Glomerular visceral epithelial cell (primary cell): ENCODE results near the gene VANGL2.

ENCODE experiments used
- DNase-seq: peaks from one replicate; pipeline ENCODE4 v3.0.0-alpha.2; 2016; ENCODE audit errors: extremely low spot score

Gene VANGL2

GRCh38 chr1:160405331-160405877, 5.0 kb downstream of the VANGL2 start:
- no peak for DNase-seq

DNA sequence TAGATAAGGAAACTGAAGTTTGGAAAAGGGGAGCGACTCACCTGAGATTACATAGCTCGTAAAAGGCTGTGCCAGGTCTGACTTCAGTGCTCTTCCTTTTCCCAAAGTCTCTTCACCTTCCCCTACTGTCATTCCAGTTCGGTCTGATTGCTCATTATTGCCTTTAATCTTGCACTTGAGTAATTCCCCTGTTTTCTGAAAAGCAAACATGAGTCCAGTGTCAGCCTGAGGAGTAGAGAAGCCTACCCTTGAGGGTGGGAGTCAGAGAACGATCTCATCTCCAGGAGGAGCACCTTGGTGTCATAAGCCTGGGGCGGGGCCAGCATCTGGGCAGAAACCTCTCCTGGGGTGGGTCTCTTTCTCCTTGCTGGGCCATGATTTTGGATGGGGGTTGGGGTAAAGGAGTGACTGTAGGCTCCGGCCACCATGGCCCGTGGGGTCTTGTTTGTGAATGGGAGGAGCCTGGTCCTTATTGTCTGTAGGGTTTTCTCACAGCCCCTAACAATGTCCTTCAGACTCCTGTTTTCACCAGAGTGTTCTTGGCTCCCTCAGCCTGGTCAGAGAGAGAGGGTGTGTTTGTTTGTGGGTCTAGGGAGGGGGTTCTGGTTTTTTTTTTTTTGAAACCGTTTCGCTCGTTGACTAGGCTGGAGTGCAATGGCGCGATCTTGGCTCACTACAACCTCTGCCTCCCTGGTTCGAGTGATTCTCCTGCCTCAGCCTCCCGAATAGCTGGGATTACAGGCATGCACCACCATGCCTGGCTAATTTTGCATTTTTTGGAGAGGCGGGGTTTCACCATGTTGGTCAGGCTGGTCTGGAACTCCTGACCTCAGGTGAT, 6.0 kb downstream of the VANGL2 start:
- no peak for DNase-seq

DNA sequence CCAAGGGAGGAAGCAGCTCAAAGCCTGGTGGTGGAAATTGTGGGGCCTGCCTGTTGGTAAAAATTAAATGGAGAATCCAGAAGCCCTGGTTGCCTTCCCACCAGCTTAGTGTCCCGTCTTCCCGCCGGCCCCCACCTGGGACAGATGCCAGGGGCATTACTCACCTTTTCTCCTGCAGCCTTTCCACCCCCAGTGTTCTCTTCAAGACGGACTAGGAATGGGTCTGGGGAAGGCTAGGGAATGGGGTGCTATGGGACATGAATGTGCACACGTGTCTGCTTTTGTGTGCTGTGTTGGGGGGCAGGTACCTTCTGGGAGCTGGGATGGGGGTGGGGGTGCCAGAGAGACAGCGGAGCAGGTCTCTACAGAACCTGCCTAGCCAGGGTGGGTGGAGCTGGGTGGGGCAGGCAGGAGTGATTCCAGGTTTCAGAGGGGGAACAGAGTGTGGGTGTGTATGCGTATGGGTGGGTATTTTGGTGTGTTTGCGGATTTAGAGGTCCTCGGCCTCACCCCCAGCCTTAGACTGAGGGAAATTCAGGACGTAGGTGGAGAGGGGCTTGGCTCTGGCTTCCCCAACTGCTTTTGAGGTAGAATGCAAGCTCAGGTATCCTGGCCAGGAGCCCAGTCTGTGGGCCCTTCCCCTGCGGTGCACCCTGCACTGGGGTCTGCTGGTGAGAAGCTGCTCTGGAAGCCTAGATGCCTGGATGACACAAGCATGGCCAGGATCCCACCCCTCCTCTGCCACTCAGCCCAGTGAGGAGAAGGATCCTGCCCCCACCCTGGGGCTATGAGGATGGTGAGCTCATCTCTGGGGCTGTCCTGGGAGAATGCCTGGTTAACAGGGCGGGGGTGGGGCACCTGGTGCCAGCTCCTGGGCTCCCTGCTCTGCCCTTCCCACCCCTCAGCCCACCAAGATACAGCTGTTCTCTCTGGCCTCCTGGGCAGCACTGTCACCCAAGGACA, 7.8 kb downstream of the VANGL2 start:
- DNase-seq, result peak; percentile 86

DNA sequence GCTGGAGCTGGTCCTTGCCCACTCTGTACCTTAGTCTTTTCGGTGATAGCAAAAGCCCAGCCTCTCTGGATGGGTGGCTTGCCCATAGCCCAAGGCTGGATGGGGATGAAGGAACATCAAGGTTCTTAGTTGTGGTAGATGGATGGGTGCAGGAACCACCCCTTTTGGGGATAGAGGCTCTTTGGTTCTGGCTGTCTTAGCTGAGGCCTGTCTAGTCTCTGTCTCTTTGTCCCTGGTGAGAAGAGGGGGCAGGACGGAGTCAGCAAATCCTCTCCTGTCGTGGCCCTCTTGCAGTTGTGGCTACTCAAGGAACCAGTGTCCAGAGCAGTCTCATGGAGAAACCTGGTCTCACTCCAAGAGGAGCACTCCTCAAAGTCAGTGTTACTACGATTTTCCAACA, 8.5 kb downstream of the VANGL2 start:
- DNase-seq, result no peak

GRCh38 chr1:160409486-160409885, 9.1 kb downstream of the VANGL2 start:
- DNase-seq, result no peak

- DNase-seq, result no peak
These were observed 10.1 kb downstream of the VANGL2 start for GRCh38 chr1:160410406-160411005.

- DNase-seq, result no peak
These were observed 11.1 kb downstream of the VANGL2 start for GRCh38 chr1:160411271-160412027.

- no peak for DNase-seq
These were observed 11.6 kb downstream of the VANGL2 start for GRCh38 chr1:160412028-160412362.

GRCh38 chr1:160413716-160414115, 13.4 kb downstream of the VANGL2 start:
- DNase-seq, result no peak

GRCh38 chr1:160414881-160415280, 14.5 kb downstream of the VANGL2 start:
- no peak for DNase-seq

DNA sequence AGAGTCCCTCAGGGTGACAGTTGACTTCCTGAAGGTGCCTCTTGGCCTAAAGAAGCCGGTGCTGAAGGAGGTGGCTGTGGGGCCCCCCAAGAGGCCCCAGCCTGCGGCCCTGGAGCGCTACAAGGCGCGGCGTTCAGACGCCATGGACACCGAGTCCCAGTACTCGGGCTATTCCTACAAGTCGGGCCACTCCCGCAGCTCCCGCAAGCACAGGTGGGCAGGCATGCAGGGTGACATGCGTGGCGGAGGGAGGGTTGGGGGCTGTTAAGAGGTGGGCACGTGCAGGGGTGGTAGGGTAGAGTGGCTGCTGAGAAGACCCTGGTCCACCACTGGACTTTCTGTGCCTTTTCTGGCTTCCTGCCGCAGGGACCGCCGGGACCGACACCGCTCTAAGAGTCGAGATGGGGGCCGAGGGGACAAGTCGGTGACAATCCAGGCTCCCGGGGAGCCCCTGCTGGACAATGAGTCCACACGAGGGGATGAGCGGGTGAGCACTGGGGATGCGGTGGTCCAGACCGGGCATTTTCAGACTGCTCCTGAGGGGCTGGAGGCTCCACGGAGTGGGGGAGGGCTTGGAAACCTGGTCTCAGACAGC, 15.4 kb downstream of the VANGL2 start:
- no peak for DNase-seq

DNA sequence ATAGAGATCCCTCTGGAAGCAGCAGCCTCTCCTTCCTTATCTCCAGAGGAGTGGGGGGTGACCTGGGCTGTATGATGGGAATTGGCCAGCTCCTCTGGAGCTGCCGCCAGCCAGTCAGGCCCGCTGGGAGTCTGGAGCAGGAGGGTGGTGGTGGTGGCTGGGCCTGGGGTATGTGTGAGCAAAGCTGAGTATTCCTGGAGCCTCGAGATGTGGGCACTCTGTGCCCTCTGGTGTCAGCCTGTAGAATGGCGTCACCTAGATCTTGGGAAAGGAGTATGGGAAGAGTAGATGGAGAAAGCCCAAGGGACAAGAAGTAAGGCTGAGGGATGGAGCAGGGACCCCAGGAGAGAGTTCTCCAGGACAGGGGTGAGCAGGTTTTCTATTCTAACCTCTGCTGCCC, 16.0 kb downstream of the VANGL2 start:
- peak; percentile 65 for DNase-seq

- DNase-seq, result no peak
These were observed 18.1 kb downstream of the VANGL2 start for GRCh38 chr1:160418483-160418882.

DNA sequence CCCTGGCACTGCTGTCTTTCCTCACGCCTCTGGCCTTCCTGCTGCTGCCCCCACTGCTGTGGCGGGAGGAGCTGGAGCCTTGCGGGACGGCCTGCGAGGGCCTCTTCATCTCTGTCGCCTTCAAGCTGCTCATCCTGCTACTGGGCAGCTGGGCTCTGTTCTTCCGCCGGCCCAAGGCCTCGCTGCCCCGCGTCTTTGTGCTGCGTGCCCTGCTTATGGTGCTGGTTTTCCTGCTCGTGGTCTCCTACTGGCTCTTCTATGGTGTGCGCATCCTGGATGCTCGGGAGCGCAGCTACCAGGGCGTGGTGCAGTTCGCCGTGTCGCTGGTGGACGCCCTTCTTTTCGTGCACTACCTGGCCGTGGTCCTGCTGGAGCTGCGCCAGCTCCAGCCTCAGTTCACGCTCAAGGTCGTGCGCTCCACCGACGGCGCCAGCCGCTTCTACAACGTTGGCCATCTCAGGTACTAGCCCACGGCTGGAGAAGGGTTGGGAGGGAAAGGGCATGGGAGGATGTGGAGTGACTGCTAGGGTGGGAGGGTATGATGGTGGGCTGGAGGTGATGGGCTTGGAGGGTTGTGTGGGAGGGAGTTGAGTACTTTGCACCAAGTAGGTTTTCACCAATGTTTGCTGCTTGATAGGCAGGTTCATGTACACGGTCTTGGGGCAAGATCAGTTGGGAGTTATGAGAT, 18.9 kb downstream of the VANGL2 start:
- no peak for DNase-seq

DNA sequence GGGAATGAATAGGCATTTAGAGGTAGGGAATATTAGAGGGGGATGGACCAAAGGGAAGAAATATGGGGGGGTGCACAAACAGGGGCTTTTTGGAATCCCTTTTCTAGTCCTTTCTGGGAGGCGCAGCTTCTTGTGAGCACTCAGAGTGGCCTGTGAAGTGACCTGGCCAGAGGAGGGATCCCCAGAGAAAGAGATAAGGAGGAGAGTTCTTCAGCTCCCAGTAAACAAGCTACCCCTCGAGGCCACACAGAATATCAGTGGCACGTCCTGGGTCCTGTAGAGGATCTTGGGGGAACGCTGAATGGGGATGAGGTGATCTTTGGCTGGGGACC, 19.4 kb downstream of the VANGL2 start:
- no peak for DNase-seq

- DNase-seq, result no peak
These were observed 20.8 kb downstream of the VANGL2 start for GRCh38 chr1:160420881-160421842.

GRCh38 chr1:160421881-160422280, 21.5 kb downstream of the VANGL2 start:
- DNase-seq, result no peak

- DNase-seq, result no peak
These were observed 23.6 kb downstream of the VANGL2 start for GRCh38 chr1:160423966-160424365.

DNA sequence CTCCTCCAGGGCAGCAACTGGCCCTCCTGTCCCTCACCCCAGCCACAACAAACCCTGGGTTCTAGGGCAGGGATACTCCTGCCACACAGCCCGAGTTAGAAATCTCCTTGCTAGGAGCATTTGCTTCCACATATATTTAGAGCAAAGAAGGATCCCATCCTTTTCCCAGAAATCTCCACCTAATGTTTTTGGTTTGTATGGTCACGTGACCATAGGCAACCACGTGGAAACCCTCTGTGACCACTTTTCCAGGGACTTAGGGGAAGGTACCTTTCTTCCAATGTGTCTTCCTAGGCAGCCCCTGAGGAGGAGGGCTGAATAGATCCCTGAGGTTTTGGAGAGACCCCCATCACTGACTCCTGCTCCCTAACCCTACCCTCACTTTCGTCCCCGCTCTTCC, 25.5 kb downstream of the VANGL2 start:
- DNase-seq, result no peak
